IMR-90 (cell line): ENCODE measurements around the gene ENAM. TPM values are rescaled to one million over a fixed set of nuclear protein-coding genes. Genes with fewer than 3 reads are reported as not detected.

ENCODE experiments used
- ATAC-seq: fragments of 200-7000 bp; cut with Tn5 transposase; 2 replicates; pipeline ENCODE4 v1.9.1; 2020; ENCODE audit warnings: low read depth, mild to moderate bottlenecking, moderate library complexity
- BruUV-seq: library from RNA; stranded (reverse); fragments of 400-500 nt; replicated peaks from 2 replicates; lab custom pipeline; 2021; lab: Mats Ljungman, UMichigan
- CTCF ChIA-PET: fragments of 300-600 bp; formaldehyde crosslinking; extraction: SDS; loops from one replicate; lab custom pipeline; 2021; ENCODE audit warnings: antibody characterized with exemption; lab: Yijun Ruan, JAX
- POLR2A ChIA-PET: fragments of 300-600 bp; sonication (Branson Sonifier 250); formaldehyde crosslinking; loops from one replicate; lab custom pipeline; 2022; ENCODE audit warnings: antibody characterized with exemption; ENCODE audit not compliant: unreplicated experiment; lab: Charles Lee
- DNase-seq: peaks from one replicate; pipeline ENCODE4 v3.0.0; 2013
- H2AFZ ChIP-seq: replicated peaks from 2 replicates; pipeline ENCODE3; 2013; ENCODE audit warnings: low read length, mild to moderate bottlenecking; ENCODE audit not compliant: poor library complexity
- H2AK5ac ChIP-seq: 2 replicates; pipeline ENCODE4 v1.6.1; 2013; ENCODE audit warnings: low read depth, low read length, inconsistent platforms
- H2AK9ac ChIP-seq: replicated peaks from 2 replicates; pipeline ENCODE3; 2013; ENCODE audit warnings: mild to moderate bottlenecking, low read depth, low read length, moderate library complexity; ENCODE audit not compliant: poor library complexity
- H2BK120ac ChIP-seq: 2 replicates; pipeline ENCODE4 v1.6.1; 2013; ENCODE audit warnings: low read depth, low read length, inconsistent platforms
- H2BK15ac ChIP-seq: 3 replicates; pipeline ENCODE4 v1.6.1; 2013; ENCODE audit warnings: low read depth, low read length, inconsistent platforms
- H2BK20ac ChIP-seq: 2 replicates; pipeline ENCODE4 v1.6.1; 2013; ENCODE audit warnings: low read depth, mild to moderate bottlenecking, inconsistent platforms, low read length, moderate library complexity
- H2BK5ac ChIP-seq: 2 replicates; pipeline ENCODE4 v1.6.1; 2013; ENCODE audit warnings: mild to moderate bottlenecking, low read depth, low read length, inconsistent platforms; ENCODE audit not compliant: poor library complexity, severe bottlenecking
- H3K14ac ChIP-seq: replicated peaks from 2 replicates; pipeline ENCODE4 v1.6.1; 2013; ENCODE audit warnings: low read depth, low read length, inconsistent platforms
- H3K18ac ChIP-seq: 2 replicates; pipeline ENCODE4 v1.6.1; 2013; ENCODE audit warnings: low read depth, low read length, control low read depth
- H3K23ac ChIP-seq: 2 replicates; pipeline ENCODE4 v1.6.1; 2013; ENCODE audit warnings: low read depth, low read length, inconsistent platforms
- H3K27ac ChIP-seq: 2 replicates; pipeline ENCODE4 v1.5.1; 2013; ENCODE audit warnings: mild to moderate bottlenecking, control low read depth, low read length; ENCODE audit not compliant: insufficient read depth
- H3K27me3 ChIP-seq: 2 replicates; pipeline ENCODE4 v1.6.1; 2013; ENCODE audit warnings: low read length; ENCODE audit not compliant: control insufficient read depth, insufficient read depth
- H3K36me3 ChIP-seq: 2 replicates; pipeline ENCODE4 v1.6.1; 2013; ENCODE audit warnings: low read length, mixed read lengths; ENCODE audit not compliant: control insufficient read depth, insufficient read depth
- H3K4ac ChIP-seq: 2 replicates; pipeline ENCODE4 v1.6.1; 2013; ENCODE audit warnings: low read depth, low read length, inconsistent platforms
- H3K4me1 ChIP-seq: 2 replicates; pipeline ENCODE4 v1.6.1; 2013; ENCODE audit warnings: low read length, mixed read lengths; ENCODE audit not compliant: control insufficient read depth, insufficient read depth
- H3K4me2 ChIP-seq: 2 replicates; pipeline ENCODE4 v1.6.1; 2013; ENCODE audit warnings: low read depth, mild to moderate bottlenecking, control low read depth, low read length, moderate library complexity
- H3K4me3 ChIP-seq: 2 replicates; pipeline ENCODE4 v1.5.1; 2013; ENCODE audit warnings: low read depth, mild to moderate bottlenecking, control low read depth, low read length, moderate library complexity; ENCODE audit not compliant: insufficient read depth
- H3K56ac ChIP-seq: 2 replicates; pipeline ENCODE4 v1.6.1; 2013; ENCODE audit warnings: low read length, inconsistent platforms; ENCODE audit not compliant: insufficient read depth; ENCODE audit errors: extremely low read depth
- H3K79me1 ChIP-seq, 2 experiments: 2 replicates each; pipeline ENCODE4 v1.6.1; 2013; ENCODE audit warnings: low read length in 2 of 2, inconsistent platforms in 1 of 2, low read depth in 1 of 2
- H3K9ac ChIP-seq: 2 replicates; pipeline ENCODE4 v1.6.1; 2013; ENCODE audit warnings: low read depth, low read length, control low read depth
- H3K9me1 ChIP-seq: 2 replicates; pipeline ENCODE4 v1.6.1; 2013; ENCODE audit warnings: low read length, inconsistent platforms; ENCODE audit not compliant: insufficient read depth
- H3K9me3 ChIP-seq: 2 replicates; pipeline ENCODE4 v1.6.1; 2013; ENCODE audit warnings: low read length; ENCODE audit not compliant: control insufficient read depth, insufficient read depth
- H4K20me1 ChIP-seq: 2 replicates; pipeline ENCODE4 v1.6.1; 2013; ENCODE audit warnings: low read length, inconsistent platforms; ENCODE audit not compliant: insufficient read depth
- H4K5ac ChIP-seq: 2 replicates; pipeline ENCODE4 v1.6.1; 2013; ENCODE audit warnings: mild to moderate bottlenecking, low read depth, low read length, control low read depth
- H4K8ac ChIP-seq, 2 experiments: 2 replicates each; pipeline ENCODE4 v1.6.1; 2013; ENCODE audit warnings: low read depth in 2 of 2, low read length in 2 of 2, control low read depth in 1 of 2, inconsistent platforms in 1 of 2
- H4K91ac ChIP-seq: 2 replicates; pipeline ENCODE4 v1.6.1; 2013; ENCODE audit warnings: low read depth, low read length, inconsistent platforms; ENCODE audit not compliant: insufficient read depth
- CEBPB ChIP-seq: IDR thresholded peaks from 2 replicates; pipeline ENCODE4 v1.6.1; 2012; ENCODE audit warnings: low read depth, low read length, improper control_type of control experiment
- CHD1 ChIP-seq: IDR thresholded peaks from 2 replicates; pipeline ENCODE4 v1.6.1; 2012; ENCODE audit warnings: low read depth, low read length, improper control_type of control experiment
- MAFK ChIP-seq: IDR thresholded peaks from 2 replicates; pipeline ENCODE4 v1.6.1; 2012; ENCODE audit warnings: low read depth, low read length, improper control_type of control experiment
- MAZ ChIP-seq: IDR thresholded peaks from 2 replicates; pipeline ENCODE4 v1.6.1; 2012; ENCODE audit warnings: low read depth, mild to moderate bottlenecking, low read length, improper control_type of control experiment, moderate library complexity, borderline replicate concordance
- WGBS, 2 experiments: methylation state at CpG; one replicate each; pipeline versions ENCODE4 v1.1.5 to v1.1.7; 2013; ENCODE audit warnings: missing lambda C conversion rate in 2 of 2; ENCODE audit not compliant: insufficient read length in 1 of 2; ENCODE audit errors: extremely low coverage in 2 of 2; 5-methylcytosine and 5-hydroxymethylcytosine counted together
- dilution Hi-C: fragments of 300-500 bp; cut with HindIII; formaldehyde crosslinking; loops from one replicate; pipeline ENCODE4 v1.14.3; 2018; ENCODE audit warnings: low sequenced_read_pairs; ENCODE audit not compliant: unreplicated experiment
- in situ Hi-C: fragments of 300-500 bp; cut with MboI; formaldehyde crosslinking; loops from 3 replicates; pipeline ENCODE4 v1.14.3; 2019; ENCODE audit warnings: low sequenced_read_pairs, inconsistent platforms, mixed read lengths
- intact Hi-C: fragments of 100-400 bp; cut with micrococcal nuclease; formaldehyde crosslinking; loops from 2 replicates; pipeline ENCODE4 v1.10.0; 2022
- polyA plus RNA-seq, 3 experiments: library from polyadenylated mRNA; depleted of rRNA; stranded (reverse); fragments of >200 nt; gene quantifications; 2 replicates each; pipeline ENCODE4 v1.2.3, GENCODE V29; 2012; ENCODE audit warnings: low replicate concordance in 1 of 3
- total RNA-seq: library from RNA; depleted of rRNA; stranded (reverse); fragments of >200 nt; gene quantifications from 2 replicates; pipeline ENCODE4 v1.2.3, GENCODE V29; 2012

Gene ENAM
- total and polyA plus RNA-seq, 2 of the 4 experiments (the other 2 are of a cell fraction): under 0.01 to 0.10 TPM

DNA sequence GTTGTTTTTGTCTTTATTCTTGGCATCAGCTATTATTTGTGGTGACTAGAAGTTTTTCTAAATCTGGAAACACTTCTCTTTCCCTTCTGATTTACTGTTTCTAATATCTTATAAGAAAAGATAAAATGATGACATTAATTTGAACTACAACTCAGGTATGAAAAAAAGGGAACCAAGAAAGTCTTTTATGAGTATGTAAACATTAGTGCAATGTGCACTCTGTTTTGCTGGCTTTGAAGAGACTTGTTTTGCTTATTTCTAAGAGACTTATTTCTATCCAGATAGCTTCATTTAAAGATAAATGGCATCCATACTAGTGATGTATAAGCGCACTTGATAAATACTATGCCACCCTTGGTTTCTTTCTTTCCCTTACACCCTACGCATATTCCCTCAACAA, 46.6 kb upstream of the ENAM start:
- no peaks in the 10 kb centered on the region for H3K36me3 ChIP-seq
- no peak overlapping the region for H3K4me2 ChIP-seq
- no peaks in the 10 kb centered on the region for H3K9me1 ChIP-seq
- no peak overlapping the region for H2BK120ac ChIP-seq
- no peak overlapping the region for H3K23ac ChIP-seq
- no peak overlapping the region for H3K4me3 ChIP-seq
- H3K18ac ChIP-seq: no peak overlapping the region
- DNase-seq (no peak), ATAC-seq (no peak)
- dilution Hi-C loops (no loop called here), intact Hi-C loops (no loop called here), in situ Hi-C loops (no loop called here)
- H4K91ac ChIP-seq: no peak overlapping the region
- H4K8ac ChIP-seq: no peak overlapping the region
- H4K5ac ChIP-seq: no peak overlapping the region
- no peaks in the 10 kb centered on the region for H3K4me1 ChIP-seq
- no peak overlapping the region for H3K14ac ChIP-seq
- no peak overlapping the region for H2BK20ac ChIP-seq
- H2AK5ac ChIP-seq: no peak overlapping the region
- no TSS peak for BruUV-seq
- TF ChIP-seq MAFK (no peak), CHD1 (no peak), MAZ (no peak), CEBPB (no peak)
- no peak overlapping the region for H2BK5ac ChIP-seq
- H3K9me3 ChIP-seq: no peaks in the 10 kb centered on the region
- no peak overlapping the region for H2BK15ac ChIP-seq
- H3K4ac ChIP-seq: no peak overlapping the region
- WGBS, 2 experiments: 38% methylated on average over 1 of the region's 2 CpGs; no CpG with 5 or more reads in 1 of the 2 experiments
- H3K56ac ChIP-seq: no peak overlapping the region
- H2AK9ac ChIP-seq: no peak overlapping the region
- no peak overlapping the region for H3K27ac ChIP-seq
- H3K79me1 ChIP-seq: no peaks in the 10 kb centered on the region
- POLR2A ChIA-PET: no interaction called here
- CTCF ChIA-PET: no interaction called here
- H2AFZ ChIP-seq: no peak overlapping the region
- H3K27me3 ChIP-seq: peaks cover 2% of the 10 kb centered on the region
- no peak overlapping the region for H3K9ac ChIP-seq
- no peaks in the 10 kb centered on the region for H4K20me1 ChIP-seq
